Fibroblast of pulmonary artery (primary cell): ENCODE data around the gene HDAC4.
A peak's percentile ranks its signal among the peaks of the same experiment; 100 is the strongest.

Source experiments
- DNase-seq: peaks from one replicate; pipeline ENCODE4 v3.0.0-alpha.2; 2010; ENCODE audit warnings: low read depth
- H3K4me3 ChIP-seq: replicated peaks from 2 replicates; pipeline ENCODE4 v1.5.1; 2011; ENCODE audit warnings: low read depth, mild to moderate bottlenecking, control low read depth, low read length, moderate library complexity
- CTCF ChIP-seq: IDR thresholded peaks from 2 replicates; pipeline ENCODE4 v1.5.1; 2011; ENCODE audit warnings: mild to moderate bottlenecking, control low read depth, low read length, inconsistent platforms; ENCODE audit errors: missing control alignments

The HDAC4 gene

GRCh38 chr2:239027391-239028252 is 373.2 kb downstream of the HDAC4 start:
- H3K4me3 ChIP-seq, result no peak overlapping the region
- no peak for DNase-seq
- TF ChIP-seq CTCF, result no peak

- no peak for DNase-seq
- no peak overlapping the region for H3K4me3 ChIP-seq
- TF ChIP-seq CTCF, result no peak
These were observed 374.0 kb downstream of the HDAC4 start for GRCh38 chr2:239026711-239027361.

GRCh38 chr2:239025951-239026461 is 374.8 kb downstream of the HDAC4 start:
- TF ChIP-seq CTCF, result no peak
- H3K4me3 ChIP-seq, result no peak overlapping the region
- no peak for DNase-seq

GRCh38 chr2:239025096-239025801 is 375.6 kb downstream of the HDAC4 start:
- no peak for TF ChIP-seq CTCF
- peak; percentile 44 for DNase-seq
- no peak overlapping the region for H3K4me3 ChIP-seq

- no peak for DNase-seq
- no peak for TF ChIP-seq CTCF
- H3K4me3 ChIP-seq, result no peak overlapping the region
These were observed 376.6 kb downstream of the HDAC4 start for GRCh38 chr2:239024226-239024625.

GRCh38 chr2:239022437-239023260 is 378.2 kb downstream of the HDAC4 start:
- no peak for DNase-seq
- H3K4me3 ChIP-seq, result no peak overlapping the region
- TF ChIP-seq CTCF, result no peak
